AG04449 (cell line): ENCODE data around the gene AVP.

ENCODE experiments used
- CTCF ChIA-PET: fragments of 350-600 bp; formaldehyde crosslinking; extraction: SDS; loops from one replicate; lab custom pipeline; 2021; ENCODE audit warnings: antibody characterized with exemption; lab: Yijun Ruan, JAX
- POLR2A ChIA-PET: fragments of 400-600, 350-600 bp; formaldehyde crosslinking; extraction: SDS; loops from one replicate; lab custom pipeline; 2020; ENCODE audit warnings: antibody characterized with exemption, inconsistent platforms; lab: Yijun Ruan, JAX
- DNase-seq: peaks from one replicate; pipeline ENCODE4 v3.0.0-alpha.2; 2010; ENCODE audit warnings: low read depth, low spot score
- H3K4me3 ChIP-seq: 2 replicates; pipeline ENCODE4 v1.5.1; 2011; ENCODE audit warnings: low read depth, mild to moderate bottlenecking, control low read depth, low read length
- TF ChIP-seq, protein P1 (sequence below): IDR thresholded peaks from one replicate; pipeline ENCODE4 v1.5.1; 2011; ENCODE audit warnings: mild to moderate bottlenecking, moderate library complexity, low read length, control low read depth, inconsistent platforms; ENCODE audit not compliant: insufficient read depth; ENCODE audit errors: missing control alignments

The AVP gene, protein sequence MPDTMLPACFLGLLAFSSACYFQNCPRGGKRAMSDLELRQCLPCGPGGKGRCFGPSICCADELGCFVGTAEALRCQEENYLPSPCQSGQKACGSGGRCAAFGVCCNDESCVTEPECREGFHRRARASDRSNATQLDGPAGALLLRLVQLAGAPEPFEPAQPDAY

DNA sequence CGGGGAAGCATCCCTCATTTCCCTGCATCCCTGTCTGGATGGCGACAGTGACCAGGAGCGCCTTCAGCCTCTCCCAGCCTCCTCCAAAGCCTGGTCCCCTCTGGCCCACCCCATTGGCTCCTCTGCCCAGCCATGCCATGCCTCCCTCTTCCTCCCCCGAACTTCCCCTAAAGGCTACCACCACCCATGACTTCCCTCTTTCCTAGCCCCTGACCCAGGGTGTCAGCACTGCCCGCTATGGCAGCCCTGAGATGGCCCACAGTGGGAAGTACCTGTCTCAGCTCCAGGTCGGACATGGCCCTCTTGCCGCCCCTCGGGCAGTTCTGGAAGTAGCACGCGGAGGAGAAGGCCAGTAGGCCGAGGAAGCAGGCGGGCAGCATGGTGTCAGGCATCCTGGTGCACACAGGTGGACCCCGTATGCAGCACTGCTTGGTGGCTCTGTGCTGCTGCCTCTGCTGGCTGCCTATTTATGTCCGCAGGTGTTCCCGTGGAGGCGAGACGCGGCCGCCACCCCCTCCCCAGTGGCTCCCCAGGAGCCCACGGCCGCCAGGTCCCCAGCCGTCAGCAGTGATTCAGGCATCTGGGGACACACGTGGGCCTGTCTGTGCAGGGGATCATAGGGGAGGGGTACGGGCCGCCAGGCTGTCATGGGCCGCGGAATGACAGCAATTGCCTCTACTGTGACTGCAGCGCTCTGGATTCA, at the start of gene AVP:
Gene AVP (minus strand): TSS at position 442 of the 703 bp plus-strand sequence. CDS start 50 bp downstream, at position 392.
- ChIA-PET CTCF (no interaction called here), POLR2A (no interaction called here)
- H3K4me3 ChIP-seq: no peak within 1 kb of the TSS
- TF ChIP-seq, protein P1, sequence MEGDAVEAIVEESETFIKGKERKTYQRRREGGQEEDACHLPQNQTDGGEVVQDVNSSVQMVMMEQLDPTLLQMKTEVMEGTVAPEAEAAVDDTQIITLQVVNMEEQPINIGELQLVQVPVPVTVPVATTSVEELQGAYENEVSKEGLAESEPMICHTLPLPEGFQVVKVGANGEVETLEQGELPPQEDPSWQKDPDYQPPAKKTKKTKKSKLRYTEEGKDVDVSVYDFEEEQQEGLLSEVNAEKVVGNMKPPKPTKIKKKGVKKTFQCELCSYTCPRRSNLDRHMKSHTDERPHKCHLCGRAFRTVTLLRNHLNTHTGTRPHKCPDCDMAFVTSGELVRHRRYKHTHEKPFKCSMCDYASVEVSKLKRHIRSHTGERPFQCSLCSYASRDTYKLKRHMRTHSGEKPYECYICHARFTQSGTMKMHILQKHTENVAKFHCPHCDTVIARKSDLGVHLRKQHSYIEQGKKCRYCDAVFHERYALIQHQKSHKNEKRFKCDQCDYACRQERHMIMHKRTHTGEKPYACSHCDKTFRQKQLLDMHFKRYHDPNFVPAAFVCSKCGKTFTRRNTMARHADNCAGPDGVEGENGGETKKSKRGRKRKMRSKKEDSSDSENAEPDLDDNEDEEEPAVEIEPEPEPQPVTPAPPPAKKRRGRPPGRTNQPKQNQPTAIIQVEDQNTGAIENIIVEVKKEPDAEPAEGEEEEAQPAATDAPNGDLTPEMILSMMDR: no peak
- DNase-seq: no peak

DNA sequence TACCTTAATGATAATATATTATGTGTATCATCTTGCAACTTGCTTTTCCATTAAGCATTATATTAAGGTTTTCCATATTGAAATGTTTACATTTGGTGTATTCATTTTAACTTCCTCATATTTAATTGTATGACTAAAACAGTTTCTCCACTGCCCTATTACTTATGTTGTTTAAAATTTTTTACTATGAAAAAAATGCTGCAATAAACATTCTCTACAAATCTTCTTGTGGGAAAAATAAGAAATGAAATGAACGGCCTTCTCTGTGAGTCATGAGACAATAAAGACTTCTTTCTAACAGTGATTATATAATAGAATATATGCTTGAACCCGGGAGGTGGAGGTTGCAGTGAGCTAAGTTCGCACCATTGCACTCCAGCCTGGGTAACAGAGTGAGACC, 49.6 kb upstream of the AVP start:
- CTCF ChIA-PET: no interaction called here

GRCh38 chr20:3133155-3133554, 48.6 kb upstream of the AVP start:
- DNase-seq: no peak
- no peak overlapping the region for H3K4me3 ChIP-seq
- TF ChIP-seq, protein P1: no peak
- ChIA-PET POLR2A (no interaction called here), CTCF (interaction anchor here (0.7 kb wide), 1 partner anchor 17 kb away, joined by 3 read pairs; no protein-coding TSS in a partner anchor)

More for the DNA sequence above, 49.6 kb upstream of the AVP start:
- H3K4me3 ChIP-seq: no peak overlapping the region
- POLR2A ChIA-PET: no interaction called here
- DNase-seq: no peak
- TF ChIP-seq, protein P1: no peak

DNA sequence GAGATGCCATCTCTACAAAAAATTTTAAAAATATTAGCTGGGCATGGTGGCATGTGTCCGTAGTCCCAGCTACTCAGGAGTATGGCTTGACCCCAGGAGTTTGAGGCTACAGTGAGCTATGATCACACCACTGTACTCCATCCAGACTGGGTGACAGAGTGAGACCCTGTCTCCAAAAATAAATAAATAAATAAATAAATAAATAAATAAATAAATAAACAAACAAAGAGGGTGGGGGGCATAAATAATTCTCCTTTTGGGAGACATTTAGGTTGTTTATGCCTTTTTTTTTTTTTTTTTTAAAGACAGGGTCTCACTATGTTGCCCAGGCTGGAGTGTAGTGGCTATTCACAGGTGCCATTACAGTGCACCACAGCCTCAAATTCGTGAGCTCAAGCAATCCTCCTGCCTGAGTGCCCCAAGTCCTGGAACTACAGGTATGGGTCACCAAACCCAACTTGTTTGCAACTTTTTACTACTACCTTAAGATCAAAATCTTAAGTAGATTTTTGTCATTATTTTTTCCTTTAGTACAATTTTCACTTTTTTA, 45.6 kb upstream of the AVP start:
- H3K4me3 ChIP-seq: no peak overlapping the region
- TF ChIP-seq, protein P1: no peak
- ChIA-PET POLR2A (interaction anchor here (1.1 kb wide), 1 partner anchor 84 kb away, joined by 3 read pairs; the partner anchor contains the start of gene MRPS26), CTCF (interaction anchor here (0.8 to 3.4 kb wide), 5 partner anchors 11 to 149 kb away, joined by 3 to 21 read pairs (median 7); no protein-coding TSS in a partner anchor)
- DNase-seq: no peak

DNA sequence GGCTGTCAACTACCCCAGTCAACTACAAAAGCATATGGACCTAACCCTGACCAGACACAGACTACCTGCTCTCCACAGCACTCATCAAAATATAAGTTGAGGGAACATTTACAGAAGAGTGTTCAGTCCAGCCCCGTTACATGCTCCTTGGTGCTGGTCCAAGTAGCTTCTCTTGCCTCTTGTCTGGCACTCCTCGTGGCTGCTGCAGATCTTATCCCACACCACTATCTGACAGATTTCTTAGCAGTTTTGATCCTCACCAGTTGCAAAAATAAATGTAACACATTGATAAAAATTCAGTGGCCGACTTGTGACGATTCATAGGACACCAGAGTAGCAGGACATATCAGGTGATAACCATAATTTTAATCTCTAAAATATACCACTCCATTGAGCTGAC, 44.6 kb upstream of the AVP start:
- TF ChIP-seq, protein P1: no peak
- ChIA-PET POLR2A (no interaction called here), CTCF (interaction anchor here (0.8 to 3.4 kb wide), 7 partner anchors 10 to 148 kb away, joined by 3 to 21 read pairs (median 6); no protein-coding TSS in a partner anchor)
- H3K4me3 ChIP-seq: no peak overlapping the region
- no peak for DNase-seq
